KMS-11 (cell line): Measurements from ENCODE around the gene AICDA.

ENCODE experiments used
- H2AFZ ChIP-seq: fragments of 200-600 bp; sonication (generic); 2 replicates; pipeline ENCODE4 v1.6.1; 2016; ENCODE audit warnings: antibody characterized with exemption, mixed run types, low read depth
- H3K27ac ChIP-seq: fragments of 200-600 bp; sonication (generic); 2 replicates; pipeline ENCODE4 v1.6.1; 2016; ENCODE audit warnings: mild to moderate bottlenecking, mixed run types
- H3K27me3 ChIP-seq: fragments of 200-600 bp; sonication (generic); 2 replicates; pipeline ENCODE4 v1.6.1; 2017; ENCODE audit warnings: mild to moderate bottlenecking, low read depth, mixed run types, moderate library complexity; ENCODE audit not compliant: insufficient read depth
- H3K36me3 ChIP-seq: fragments of 200-600 bp; sonication (generic); 2 replicates; pipeline ENCODE4 v1.6.1; 2017; ENCODE audit warnings: mild to moderate bottlenecking, mixed run types; ENCODE audit not compliant: insufficient read depth
- H3K4me1 ChIP-seq: fragments of 200-600 bp; sonication (generic); 2 replicates; pipeline ENCODE4 v1.6.1; 2016; ENCODE audit warnings: mild to moderate bottlenecking, low read depth, mixed run types; ENCODE audit not compliant: poor library complexity, severe bottlenecking
- H3K4me2 ChIP-seq: fragments of 200-600 bp; sonication (generic); 2 replicates; pipeline ENCODE4 v1.7.0; 2016; ENCODE audit warnings: mild to moderate bottlenecking, mixed run types
- H3K4me3 ChIP-seq: fragments of 200-600 bp; sonication (generic); IDR thresholded peaks from 2 replicates; pipeline ENCODE4 v1.6.1; 2017; ENCODE audit warnings: low read depth, low read length, mixed read lengths; ENCODE audit not compliant: insufficient read depth
- H3K79me2 ChIP-seq: fragments of 200-600 bp; sonication (generic); 2 replicates; pipeline ENCODE4 v1.6.1; 2016; ENCODE audit warnings: low read depth, mixed run types; ENCODE audit not compliant: insufficient read depth
- H3K9ac ChIP-seq: fragments of 200-600 bp; sonication (generic); 2 replicates; pipeline ENCODE4 v1.6.1; 2016; ENCODE audit warnings: mild to moderate bottlenecking, mixed run types
- H4K20me1 ChIP-seq: fragments of 200-600 bp; sonication (generic); 2 replicates; pipeline ENCODE4 v1.6.1; 2016; ENCODE audit warnings: mild to moderate bottlenecking, mixed run types; ENCODE audit not compliant: insufficient read depth
- TF ChIP-seq, protein P1 (sequence below): fragments of 200-600 bp; sonication (generic); conservative IDR thresholded peaks from 2 replicates; pipeline ENCODE4 v1.6.1; 2017; ENCODE audit warnings: low read depth, mild to moderate bottlenecking, antibody characterized with exemption, low read length, moderate library complexity, mixed read lengths

Gene AICDA

DNA sequence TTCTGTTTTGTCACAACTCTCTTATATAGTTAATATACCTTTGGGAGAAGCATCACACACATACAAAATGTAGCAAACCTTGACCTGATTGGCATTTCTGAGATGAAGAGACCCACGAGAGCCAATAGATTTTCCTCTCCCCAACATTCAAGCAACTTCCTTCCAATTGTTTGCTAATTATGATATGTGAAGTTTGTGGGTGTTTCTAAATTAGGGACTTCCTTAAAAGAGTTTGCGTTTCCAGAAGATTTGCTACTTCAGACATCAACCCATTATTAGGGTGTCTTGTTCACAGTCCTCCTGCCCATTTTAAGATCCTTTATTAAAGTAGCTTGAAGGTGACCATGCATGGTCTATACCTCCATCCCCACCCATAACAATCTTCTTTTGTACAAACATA is 9.4 kb downstream of the AICDA start:
- H2AFZ ChIP-seq, result no peak overlapping the region
- H3K27me3 ChIP-seq, result no peaks in the 10 kb centered on the region
- no peaks in the 10 kb centered on the region for H4K20me1 ChIP-seq
- H3K79me2 ChIP-seq, result no peaks in the 10 kb centered on the region
- H3K4me2 ChIP-seq, result no peak overlapping the region
- TF ChIP-seq, protein P1, sequence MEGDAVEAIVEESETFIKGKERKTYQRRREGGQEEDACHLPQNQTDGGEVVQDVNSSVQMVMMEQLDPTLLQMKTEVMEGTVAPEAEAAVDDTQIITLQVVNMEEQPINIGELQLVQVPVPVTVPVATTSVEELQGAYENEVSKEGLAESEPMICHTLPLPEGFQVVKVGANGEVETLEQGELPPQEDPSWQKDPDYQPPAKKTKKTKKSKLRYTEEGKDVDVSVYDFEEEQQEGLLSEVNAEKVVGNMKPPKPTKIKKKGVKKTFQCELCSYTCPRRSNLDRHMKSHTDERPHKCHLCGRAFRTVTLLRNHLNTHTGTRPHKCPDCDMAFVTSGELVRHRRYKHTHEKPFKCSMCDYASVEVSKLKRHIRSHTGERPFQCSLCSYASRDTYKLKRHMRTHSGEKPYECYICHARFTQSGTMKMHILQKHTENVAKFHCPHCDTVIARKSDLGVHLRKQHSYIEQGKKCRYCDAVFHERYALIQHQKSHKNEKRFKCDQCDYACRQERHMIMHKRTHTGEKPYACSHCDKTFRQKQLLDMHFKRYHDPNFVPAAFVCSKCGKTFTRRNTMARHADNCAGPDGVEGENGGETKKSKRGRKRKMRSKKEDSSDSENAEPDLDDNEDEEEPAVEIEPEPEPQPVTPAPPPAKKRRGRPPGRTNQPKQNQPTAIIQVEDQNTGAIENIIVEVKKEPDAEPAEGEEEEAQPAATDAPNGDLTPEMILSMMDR, result no peak
- no peak overlapping the region for H3K4me3 ChIP-seq
- H3K27ac ChIP-seq, result no peak overlapping the region
- H3K9ac ChIP-seq, result no peak overlapping the region
- H3K36me3 ChIP-seq, result no peaks in the 10 kb centered on the region
- H3K4me1 ChIP-seq, result no peaks in the 10 kb centered on the region

DNA sequence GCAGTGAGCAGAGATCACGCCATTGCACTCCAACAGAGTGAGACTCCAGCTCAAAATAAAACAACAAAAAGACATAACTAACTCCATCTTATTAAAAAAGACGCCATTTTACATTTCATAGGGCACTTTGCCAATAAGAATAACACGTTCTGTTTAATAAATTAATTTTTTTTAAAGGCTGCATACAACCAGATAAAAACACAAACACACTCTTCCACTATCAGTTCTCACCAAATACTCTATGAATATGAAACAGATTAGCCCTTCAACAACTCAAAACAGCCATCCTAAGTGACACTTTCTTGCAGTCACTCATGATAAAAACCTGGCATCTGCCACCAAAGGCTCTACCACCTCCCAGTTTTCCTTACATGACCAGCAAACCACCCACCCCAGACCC is 16.1 kb downstream of the AICDA start:
- Histone ChIP-seq H2AFZ (no peak overlapping the region), H3K4me3 (no peak overlapping the region)

DNA sequence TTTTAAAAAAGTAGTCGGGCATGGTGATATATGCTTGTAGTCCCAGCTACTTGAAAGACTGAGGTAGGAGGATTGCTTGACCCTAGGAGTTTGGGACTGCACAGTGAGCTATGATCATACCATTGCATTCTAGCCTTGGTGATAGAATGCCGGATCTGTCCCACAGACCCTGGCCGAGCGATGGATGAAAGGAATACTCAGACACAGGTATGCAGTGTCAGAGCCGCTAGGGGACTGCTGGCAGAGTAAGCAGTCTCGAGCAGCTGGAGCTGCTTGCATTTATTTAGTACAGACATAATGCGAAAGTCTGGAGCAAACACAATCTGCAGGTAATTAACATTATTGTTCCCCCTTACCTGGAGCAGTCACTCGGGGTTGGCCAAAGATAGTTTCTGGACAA is 18.6 kb downstream of the AICDA start:
- Histone ChIP-seq H3K79me2 (no peaks in the 10 kb centered on the region), H3K4me3 (no peak overlapping the region), H3K4me2 (no peak overlapping the region)

More for the DNA sequence above, 16.1 kb downstream of the AICDA start:
- no peaks in the 10 kb centered on the region for H3K79me2 ChIP-seq
- no peaks in the 10 kb centered on the region for H3K36me3 ChIP-seq
- no peaks in the 10 kb centered on the region for H3K27me3 ChIP-seq
- H3K9ac ChIP-seq, result no peak overlapping the region
- no peaks in the 10 kb centered on the region for H3K4me1 ChIP-seq
- no peak overlapping the region for H3K4me2 ChIP-seq
- H4K20me1 ChIP-seq, result no peaks in the 10 kb centered on the region
- TF ChIP-seq, protein P1, result no peak
- H3K27ac ChIP-seq, result no peak overlapping the region

DNA sequence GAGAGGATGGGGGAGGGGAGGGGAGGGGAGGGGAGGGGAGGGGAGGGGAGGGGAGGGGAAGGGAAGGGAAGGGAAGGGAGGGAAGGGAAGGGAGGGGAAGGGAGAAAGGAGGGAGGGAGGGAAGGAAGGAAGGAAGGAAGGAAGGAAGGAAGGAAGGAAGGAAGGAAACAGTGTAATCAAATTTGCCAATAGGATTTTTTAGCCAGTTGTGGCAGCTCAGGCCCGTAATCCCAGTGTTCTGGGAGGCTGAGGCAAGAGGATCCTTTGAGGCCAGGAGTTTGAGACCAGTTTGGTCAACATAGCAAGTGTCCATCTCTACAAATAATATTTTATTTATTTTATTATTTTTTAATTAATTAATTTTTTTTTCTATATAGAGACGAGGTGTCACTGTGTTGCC is 19.4 kb downstream of the AICDA start:
- Histone ChIP-seq H3K4me2 (no peak overlapping the region), H3K4me3 (no peak overlapping the region), H3K27me3 (no peaks in the 10 kb centered on the region), H4K20me1 (no peaks in the 10 kb centered on the region), H3K4me1 (no peaks in the 10 kb centered on the region), H2AFZ (no peak overlapping the region), H3K9ac (no peak overlapping the region), H3K36me3 (no peaks in the 10 kb centered on the region), H3K27ac (no peak overlapping the region), H3K79me2 (no peaks in the 10 kb centered on the region)
- TF ChIP-seq, protein P1, result no peak

More for the DNA sequence above, 18.6 kb downstream of the AICDA start:
- Histone ChIP-seq H3K36me3 (no peaks in the 10 kb centered on the region), H2AFZ (no peak overlapping the region), H3K27me3 (no peaks in the 10 kb centered on the region), H3K4me1 (no peaks in the 10 kb centered on the region), H3K27ac (no peak overlapping the region), H3K9ac (no peak overlapping the region), H4K20me1 (no peaks in the 10 kb centered on the region)
- TF ChIP-seq, protein P1, result no peak
